Esophagus squamous epithelium (tissue), 5 donors: ENCODE data around the gene CTNNA2. TPM values are rescaled to one million over a fixed set of nuclear protein-coding genes. Genes with fewer than 3 reads are reported as not detected.

Source experiments
- DNase-seq: peaks from one replicate; lab custom pipeline; 2025; lab: John Stamatoyannopoulos, UW
- H3K27ac ChIP-seq, 4 donors: fragments of 200-600 bp; sonication (generic); one replicate each; pipeline ENCODE4 v1.5.1; 2016 to 2019; ENCODE audit warnings: mild to moderate bottlenecking in 1 of 4
- H3K27me3 ChIP-seq, 4 donors: fragments of 200-600 bp; sonication (generic); 1 replicate in 3 of 4; 2 replicates in 1 of 4; pipeline versions ENCODE4 v1.5.1 to v1.6.0; 2017 to 2021; ENCODE audit warnings: antibody characterized with exemption in 1 of 4
- H3K36me3 ChIP-seq, 3 donors: fragments of 200-600 bp; sonication (generic); one replicate each; pipeline ENCODE4 v1.5.1; 2016 to 2019
- H3K4me1 ChIP-seq, 3 donors: fragments of 200-600 bp; sonication (generic); one replicate each; pipeline ENCODE4 v1.5.1; 2017 to 2019
- H3K4me3 ChIP-seq, 4 donors: fragments of 200-600 bp; sonication (generic); 1 replicate in 3 of 4; 2 replicates in 1 of 4; pipeline ENCODE4 v1.5.1; 2016 to 2019; ENCODE audit warnings: mild to moderate bottlenecking in 2 of 4, moderate library complexity in 1 of 4
- H3K9me3 ChIP-seq, 3 donors: fragments of 200-600 bp; sonication (generic); one replicate each; pipeline ENCODE4 v1.5.1; 2016 to 2019
- POLR2A ChIP-seq, 4 donors: fragments of 450-650 bp; IDR thresholded peaks; one replicate each; pipeline ENCODE4 v1.6.1; 2017; ENCODE audit warnings: antibody characterized with exemption in 4 of 4, mild to moderate bottlenecking in 4 of 4, moderate library complexity in 3 of 4
- WGBS, 2 donors: methylation state at CpG; one replicate each; pipeline ENCODE4 v1.1.5; 2018; 5-methylcytosine and 5-hydroxymethylcytosine counted together
- intact Hi-C: fragments of 100-400 bp; cut with DNase I; formaldehyde crosslinking; loops from one replicate; pipeline ENCODE4 v1.15.0; 2022
- total RNA-seq, 4 donors: library from RNA; depleted of rRNA; stranded (reverse); fragments of >200 nt; gene quantifications; one replicate each; pipeline ENCODE4 v1.1.0, GENCODE V29; 2016
- TF ChIP-seq, protein P1 (sequence below), 6 experiments: fragments of 450-650 bp in 4 of 6; fragments of 200-600 bp in 2 of 6; sonication (generic) in 2 of 6; IDR thresholded peaks; one replicate each; pipeline ENCODE4 v1.5.1; 2016 to 2019; ENCODE audit warnings: antibody characterized with exemption in 6 of 6, mild to moderate bottlenecking in 4 of 6, moderate library complexity in 4 of 6
- donor health status: DM: yes; HTN: yes; CAD: no.

Gene CTNNA2
- total RNA-seq, 4 donors from 2014 or later = not detected

GRCh38 chr2:79619976-79620375 lies 107.1 kb downstream of the CTNNA2 start:
- no peaks in the 10 kb centered on the region for H3K27me3 ChIP-seq
- H3K36me3 ChIP-seq = no peaks in the 10 kb centered on the region
- DNase-seq = no peak
- intact Hi-C loops = no loop called here
- H3K9me3 ChIP-seq = peaks cover 0 to 4% (median 0%) of the 10 kb centered on the region in 3 donors
- TF ChIP-seq POLR2A (IDR thresholded peaks at IDR 0.05) = no peak
- TF ChIP-seq, protein P1, sequence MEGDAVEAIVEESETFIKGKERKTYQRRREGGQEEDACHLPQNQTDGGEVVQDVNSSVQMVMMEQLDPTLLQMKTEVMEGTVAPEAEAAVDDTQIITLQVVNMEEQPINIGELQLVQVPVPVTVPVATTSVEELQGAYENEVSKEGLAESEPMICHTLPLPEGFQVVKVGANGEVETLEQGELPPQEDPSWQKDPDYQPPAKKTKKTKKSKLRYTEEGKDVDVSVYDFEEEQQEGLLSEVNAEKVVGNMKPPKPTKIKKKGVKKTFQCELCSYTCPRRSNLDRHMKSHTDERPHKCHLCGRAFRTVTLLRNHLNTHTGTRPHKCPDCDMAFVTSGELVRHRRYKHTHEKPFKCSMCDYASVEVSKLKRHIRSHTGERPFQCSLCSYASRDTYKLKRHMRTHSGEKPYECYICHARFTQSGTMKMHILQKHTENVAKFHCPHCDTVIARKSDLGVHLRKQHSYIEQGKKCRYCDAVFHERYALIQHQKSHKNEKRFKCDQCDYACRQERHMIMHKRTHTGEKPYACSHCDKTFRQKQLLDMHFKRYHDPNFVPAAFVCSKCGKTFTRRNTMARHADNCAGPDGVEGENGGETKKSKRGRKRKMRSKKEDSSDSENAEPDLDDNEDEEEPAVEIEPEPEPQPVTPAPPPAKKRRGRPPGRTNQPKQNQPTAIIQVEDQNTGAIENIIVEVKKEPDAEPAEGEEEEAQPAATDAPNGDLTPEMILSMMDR (IDR thresholded peaks at IDR 0.05) = no peak
- no peak overlapping the region for H3K4me3 ChIP-seq
- no peaks in the 10 kb centered on the region for H3K4me1 ChIP-seq
- WGBS, 2 donors = 73 to 80% methylated on average over 2 of the region's 2 CpGs
- H3K27ac ChIP-seq = no peak overlapping the region

- Histone ChIP-seq H3K4me1 (no peaks in the 10 kb centered on the region), H3K36me3 (no peaks in the 10 kb centered on the region), H3K9me3 (peaks cover 0 to 4% (median 0%) of the 10 kb centered on the region in 3 donors), H3K4me3 (no peak overlapping the region), H3K27me3 (no peaks in the 10 kb centered on the region), H3K27ac (no peak overlapping the region)
- 68 to 71% methylated on average over 2 of the region's 2 CpGs for WGBS, 2 donors
- no peak for DNase-seq
- TF ChIP-seq, protein P1 (IDR thresholded peaks at IDR 0.05) = no peak
- intact Hi-C loops = no loop called here
Measured at GRCh38 chr2:79620679-79621078, 107.8 kb downstream of the CTNNA2 start.

GRCh38 chr2:79621252-79621651 lies 108.4 kb downstream of the CTNNA2 start:
- 75 to 80% methylated on average over 6 of the region's 6 CpGs for WGBS, 2 donors
- no peak overlapping the region for H3K4me3 ChIP-seq
- peaks cover 0 to 4% (median 0%) of the 10 kb centered on the region in 3 donors for H3K9me3 ChIP-seq
- TF ChIP-seq POLR2A (IDR thresholded peaks at IDR 0.05) = no peak
- TF ChIP-seq, protein P1 (IDR thresholded peaks at IDR 0.05) = no peak
- DNase-seq = no peak
- intact Hi-C loops = no loop called here
- H3K27ac ChIP-seq = no peak overlapping the region
- no peaks in the 10 kb centered on the region for H3K36me3 ChIP-seq
- H3K27me3 ChIP-seq = no peaks in the 10 kb centered on the region
- H3K4me1 ChIP-seq = no peaks in the 10 kb centered on the region

GRCh38 chr2:79621755-79622154 lies 108.9 kb downstream of the CTNNA2 start:
- Histone ChIP-seq H3K36me3 (no peaks in the 10 kb centered on the region), H3K27me3 (no peaks in the 10 kb centered on the region), H3K27ac (no peak overlapping the region), H3K9me3 (peaks cover 0 to 4% (median 0%) of the 10 kb centered on the region in 3 donors), H3K4me3 (no peak overlapping the region), H3K4me1 (no peaks in the 10 kb centered on the region)
- no peak for DNase-seq
- TF ChIP-seq, protein P1 (IDR thresholded peaks at IDR 0.05) = no peak
- no peak for TF ChIP-seq POLR2A (IDR thresholded peaks at IDR 0.05)
- intact Hi-C loops = no loop called here
- 87 to 95% methylated on average over 1 of the region's 1 CpG for WGBS, 2 donors

- H3K27me3 ChIP-seq = no peaks in the 10 kb centered on the region
- peaks cover 0 to 4% (median 0%) of the 10 kb centered on the region in 3 donors for H3K9me3 ChIP-seq
- 70 to 72% methylated on average over 3 of the region's 3 CpGs for WGBS, 2 donors
- H3K27ac ChIP-seq = no peak overlapping the region
- TF ChIP-seq POLR2A (IDR thresholded peaks at IDR 0.05) = no peak
- TF ChIP-seq, protein P1 (IDR thresholded peaks at IDR 0.05) = no peak
- intact Hi-C loops = no loop called here
- no peak overlapping the region for H3K4me3 ChIP-seq
- H3K4me1 ChIP-seq = no peaks in the 10 kb centered on the region
- no peak for DNase-seq
- H3K36me3 ChIP-seq = no peaks in the 10 kb centered on the region
Measured at GRCh38 chr2:79622508-79622907, 109.7 kb downstream of the CTNNA2 start.
